HG03469 (cell line): Measurements from ENCODE around the gene TARP.
"Not testable (repeated sequence)": the region's sequence is repeated elsewhere in the genome, so short reads cannot be mapped to it uniquely, and the experiment has no call there.

ENCODE experiments used
- ATAC-seq: cut with Tn5 transposase; IDR thresholded peaks from one replicate; pipeline ENCODE4 v1.9.1; 2021; ENCODE audit warnings: mild to moderate bottlenecking, moderate library complexity, moderate number of reproducible peaks; ENCODE audit not compliant: unreplicated experiment

The TARP gene

DNA sequence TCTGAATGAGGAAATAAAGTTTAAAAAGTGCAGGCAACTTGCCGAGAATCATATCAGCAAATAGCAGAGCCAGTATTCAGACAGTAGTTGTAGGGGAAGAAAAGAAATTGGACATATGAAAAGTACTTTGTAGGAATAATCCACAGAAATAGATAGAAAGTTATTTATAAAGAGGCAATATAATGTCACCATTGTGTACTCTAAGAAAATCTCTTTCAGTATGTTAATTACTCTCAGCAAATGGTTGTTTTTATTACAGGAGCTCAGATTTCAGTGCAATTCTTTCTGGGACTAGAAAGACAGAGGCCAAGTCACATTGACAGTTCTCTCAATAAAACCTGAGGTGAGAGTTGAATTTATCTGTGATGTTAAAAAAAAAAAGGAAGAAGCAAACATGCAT lies 10.2 kb downstream of the TARP start:
- not testable (repeated sequence) for ATAC-seq

DNA sequence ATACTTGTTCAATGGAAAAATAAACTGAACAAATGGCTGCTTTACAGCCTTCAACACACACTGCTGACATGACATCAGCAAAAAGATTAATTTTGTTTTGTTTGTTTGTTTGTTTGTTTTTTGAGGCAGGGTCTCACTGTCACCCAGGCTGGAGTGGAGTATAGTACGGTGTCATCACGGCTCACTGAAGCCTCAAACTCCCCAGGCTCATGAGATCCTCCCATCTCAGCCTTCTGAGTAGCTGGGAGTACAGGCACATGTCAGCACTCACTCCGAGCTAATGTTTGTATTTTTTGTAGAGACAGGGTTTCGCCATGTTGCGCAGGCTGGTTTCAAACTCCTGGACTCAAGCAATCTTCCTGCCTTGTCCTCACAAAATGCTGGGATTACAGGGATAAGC lies 10.9 kb downstream of the TARP start:
- ATAC-seq, result no peak

DNA sequence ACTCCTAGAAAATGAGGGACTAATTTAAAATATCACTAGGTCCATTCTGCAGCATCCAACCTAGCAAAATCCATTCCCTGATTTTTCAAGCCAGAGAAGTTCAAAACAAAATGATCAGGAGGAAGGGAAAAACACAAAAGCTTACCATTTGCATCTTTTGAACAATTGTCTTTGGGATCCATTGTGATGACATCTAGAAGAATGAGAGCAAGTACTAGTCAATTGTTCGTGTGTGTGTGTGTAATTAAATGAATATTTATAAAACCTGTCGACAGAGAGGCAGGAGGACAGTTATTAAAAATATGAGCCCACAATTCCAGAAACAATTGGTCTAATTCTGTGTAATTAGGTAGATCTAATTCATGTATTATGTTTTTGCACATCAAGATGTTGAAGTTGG lies 11.4 kb downstream of the TARP start:
- not testable (repeated sequence) for ATAC-seq

DNA sequence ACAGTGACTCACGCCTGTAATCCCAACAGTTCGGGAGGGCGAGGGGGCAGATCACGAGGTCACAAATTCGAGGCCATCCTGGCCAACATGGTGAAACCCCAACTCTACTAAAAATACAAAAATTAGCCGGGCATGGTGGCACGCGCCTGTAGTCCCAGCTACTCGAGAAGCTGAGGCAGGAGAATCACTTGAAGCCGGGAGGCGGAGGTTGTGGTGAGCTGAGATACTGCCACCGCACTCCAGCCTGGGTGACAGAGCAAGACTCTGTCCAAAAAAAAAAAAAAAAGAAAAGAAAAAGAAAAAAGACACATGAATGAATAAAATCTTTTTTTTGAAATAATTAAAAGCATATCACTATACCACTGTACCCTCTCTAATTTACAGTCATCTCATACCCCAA lies 11.8 kb downstream of the TARP start:
- ATAC-seq, result not testable (repeated sequence)

DNA sequence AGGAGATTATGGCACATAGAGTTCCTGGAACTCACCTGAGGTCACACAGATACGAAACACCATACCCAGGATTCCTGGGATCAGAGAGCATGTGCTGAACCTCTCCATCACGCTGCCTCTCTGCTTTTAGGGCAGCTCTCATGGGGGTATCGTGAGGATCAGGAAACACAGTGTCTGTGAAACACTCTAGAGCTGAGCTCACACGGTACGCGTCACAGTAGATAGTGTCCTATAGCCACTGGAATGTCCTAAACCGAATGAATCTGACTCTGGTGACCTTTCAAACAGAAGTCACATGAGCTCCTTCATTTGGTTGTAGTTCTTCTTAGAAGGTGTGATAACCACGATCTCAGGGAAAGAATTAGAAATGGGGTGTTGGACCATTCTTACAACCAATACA lies 14.3 kb downstream of the TARP start:
- ATAC-seq, result not testable (repeated sequence)

DNA sequence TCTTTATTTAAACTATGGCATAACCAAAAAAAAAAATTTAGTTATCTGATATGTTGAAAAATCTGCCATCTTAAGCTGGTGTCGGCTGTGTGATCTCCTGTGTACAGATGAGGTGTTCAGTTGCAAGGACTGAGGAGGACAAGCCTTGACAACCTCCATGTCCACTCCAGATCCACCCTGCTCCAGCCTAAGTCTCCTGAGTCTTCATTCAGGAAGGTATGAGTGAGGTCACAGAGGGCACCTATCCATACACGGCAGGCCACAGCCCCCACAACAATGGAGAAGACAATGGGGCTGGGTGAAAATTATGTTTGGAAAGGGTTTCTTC lies 16.1 kb downstream of the TARP start:
- ATAC-seq, result no peak

DNA sequence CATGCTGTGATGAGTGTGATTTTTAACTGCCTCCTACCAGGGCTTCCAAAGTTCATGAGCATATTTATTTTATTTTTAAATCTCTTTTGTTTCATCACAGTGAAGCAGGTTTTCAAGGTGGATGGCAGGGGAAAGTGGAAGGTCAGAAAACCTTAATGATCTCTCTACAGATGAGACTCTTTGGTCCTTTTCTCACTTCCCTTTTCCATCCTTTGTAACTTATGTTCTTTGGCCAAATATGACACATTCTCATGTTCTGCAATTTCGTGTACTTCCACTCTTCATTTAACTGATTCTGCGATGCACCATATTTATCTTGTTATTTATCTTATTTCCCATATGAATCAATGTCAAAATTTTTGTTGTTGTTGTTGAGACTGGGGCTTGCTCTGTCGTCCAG lies 23.6 kb downstream of the TARP start:
- peak; percentile 70 for ATAC-seq

DNA sequence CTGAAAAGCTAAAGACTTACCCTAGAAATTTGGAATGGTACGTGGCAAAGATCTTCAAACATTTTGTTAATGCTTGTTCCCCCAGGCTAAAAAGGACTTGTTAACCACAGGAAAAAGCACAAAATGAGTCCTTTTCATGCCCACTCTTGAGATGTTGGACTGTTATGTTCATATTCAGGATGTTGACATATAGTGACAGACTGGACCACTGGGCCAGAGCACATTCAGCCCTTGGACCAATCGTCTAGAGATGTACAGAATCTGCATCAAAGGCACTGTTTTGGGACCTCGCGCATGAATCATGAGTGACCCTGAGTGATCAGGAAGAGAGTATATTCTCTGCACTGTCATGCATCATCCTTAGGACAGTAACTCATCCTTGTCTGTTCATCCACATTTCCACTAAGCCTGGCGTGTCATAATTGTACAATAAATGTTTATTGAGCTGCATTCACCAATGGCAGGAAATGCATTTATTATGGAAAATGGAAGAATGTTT lies 25.3 kb downstream of the TARP start:
- ATAC-seq, result no peak

DNA sequence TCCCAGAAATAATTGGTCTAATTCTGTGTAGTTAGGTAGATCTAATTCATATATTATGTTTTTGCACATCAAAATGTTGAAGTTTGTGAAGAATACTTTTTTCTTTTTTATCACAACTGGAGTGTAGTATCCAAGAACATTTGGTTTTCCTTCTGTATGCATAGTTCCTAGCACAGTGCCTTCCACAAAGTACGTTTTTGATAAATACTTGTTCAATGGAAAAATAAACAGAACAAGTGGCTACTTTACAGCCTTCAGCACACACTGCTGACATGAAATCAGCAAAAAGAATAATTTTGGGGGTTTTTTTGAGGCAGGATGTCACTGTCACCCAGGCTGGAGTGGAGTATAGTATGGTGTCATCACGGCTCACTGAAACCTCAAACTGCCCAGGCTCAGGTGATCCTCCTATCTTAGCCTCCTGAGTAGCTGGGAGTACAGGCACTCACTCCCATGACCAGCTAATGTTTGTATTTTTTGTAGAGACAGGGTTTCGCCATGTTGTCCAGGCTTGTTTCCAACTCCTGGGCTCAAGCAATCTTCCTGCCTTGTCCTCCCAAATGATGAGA lies 27.9 kb downstream of the TARP start:
- ATAC-seq, result no peak

DNA sequence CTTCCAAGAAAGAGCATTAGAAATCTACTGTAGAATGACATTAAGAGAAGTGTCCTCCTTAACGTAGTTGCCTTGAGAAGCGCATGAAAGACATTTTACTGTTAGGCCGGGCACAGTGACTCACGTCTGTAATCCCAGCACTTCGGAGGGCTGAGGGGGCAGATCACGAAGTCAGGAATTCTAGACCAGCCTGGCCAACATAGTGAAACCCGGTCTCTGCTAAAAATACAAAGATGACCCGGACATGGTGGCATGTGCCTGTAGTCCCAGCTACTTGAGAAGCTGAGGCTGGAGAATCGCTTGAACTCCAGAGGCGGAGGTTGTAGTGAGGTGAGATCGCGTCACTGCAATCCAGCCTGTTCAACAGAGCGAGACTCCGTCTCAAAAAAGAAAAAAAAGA lies 28.9 kb downstream of the TARP start:
- no peak for ATAC-seq

DNA sequence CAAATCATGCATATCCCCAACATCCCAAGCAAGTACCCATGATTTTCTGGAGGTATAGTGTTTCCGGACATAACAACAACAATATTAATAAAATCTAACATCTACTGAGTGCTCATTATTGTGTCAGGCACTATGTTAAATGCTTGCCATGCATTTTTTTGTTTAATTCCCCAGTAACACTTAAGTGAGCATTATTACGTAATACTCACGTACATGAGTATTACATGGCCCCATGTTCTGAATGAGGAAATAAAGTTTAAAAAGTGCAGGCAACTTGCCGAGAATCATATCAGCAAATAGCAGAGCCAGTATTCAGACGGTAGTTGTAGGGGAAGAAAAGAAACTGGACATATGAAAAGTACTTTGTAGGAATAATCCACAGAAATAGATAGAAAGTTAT lies 30.1 kb downstream of the TARP start:
- ATAC-seq, result not testable (repeated sequence)

DNA sequence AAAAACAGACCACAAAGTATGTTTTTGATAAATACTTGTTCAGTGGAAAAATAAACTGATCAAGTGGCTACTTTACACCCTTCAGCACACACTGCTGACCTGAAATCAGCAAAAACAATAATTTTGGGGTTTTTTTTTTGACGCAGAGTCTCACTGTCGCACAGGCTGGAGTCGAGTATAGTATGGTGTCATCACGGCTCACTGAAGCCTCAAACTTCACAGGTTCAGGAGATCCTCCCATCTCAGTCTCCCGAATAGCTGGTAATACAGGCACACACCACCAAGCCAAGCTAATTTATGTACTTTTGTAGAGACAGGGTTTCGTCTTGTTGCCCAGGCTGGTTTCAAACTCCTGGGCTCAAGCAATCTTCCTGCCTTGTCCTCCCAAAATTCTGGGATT lies 30.6 kb downstream of the TARP start:
- ATAC-seq, result no peak

DNA sequence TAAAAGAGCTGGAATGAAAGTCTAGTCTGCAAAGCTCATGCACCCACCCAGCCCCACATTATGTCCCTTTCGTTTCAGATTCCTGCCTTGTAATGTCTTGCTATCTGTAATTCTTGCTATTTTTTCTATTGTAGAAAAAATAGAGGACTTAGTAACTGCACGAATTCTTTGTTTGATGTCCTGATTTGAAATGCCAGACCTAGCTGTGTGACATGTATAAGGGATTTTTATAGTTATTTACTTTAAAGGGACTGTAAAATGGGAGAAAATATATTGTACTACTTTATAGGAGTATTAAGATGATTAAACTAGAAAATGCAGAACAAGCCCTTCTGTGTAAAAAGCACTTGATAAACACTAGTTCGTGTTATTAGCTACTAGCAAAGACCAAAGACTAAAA lies 32.4 kb downstream of the TARP start:
- no peak for ATAC-seq

DNA sequence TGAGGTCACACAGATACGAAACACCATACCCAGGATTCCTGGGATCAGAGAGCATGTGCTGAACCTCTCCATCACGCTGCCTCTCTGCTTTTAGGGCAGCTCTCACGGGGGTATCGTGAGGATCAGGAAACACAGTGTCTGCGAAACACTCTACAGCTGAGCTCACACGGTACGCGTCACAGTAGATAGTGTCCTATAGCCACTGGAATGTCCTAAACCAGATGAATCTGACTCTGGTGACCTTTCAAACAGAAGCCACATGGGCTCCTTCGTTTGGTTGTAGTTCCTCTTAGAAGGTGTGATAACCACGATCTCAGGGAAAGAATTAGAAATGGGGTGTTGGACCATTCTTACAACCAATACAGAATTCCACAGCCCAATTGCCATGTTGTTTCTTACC lies 34.3 kb downstream of the TARP start:
- ATAC-seq, result not testable (repeated sequence)

DNA sequence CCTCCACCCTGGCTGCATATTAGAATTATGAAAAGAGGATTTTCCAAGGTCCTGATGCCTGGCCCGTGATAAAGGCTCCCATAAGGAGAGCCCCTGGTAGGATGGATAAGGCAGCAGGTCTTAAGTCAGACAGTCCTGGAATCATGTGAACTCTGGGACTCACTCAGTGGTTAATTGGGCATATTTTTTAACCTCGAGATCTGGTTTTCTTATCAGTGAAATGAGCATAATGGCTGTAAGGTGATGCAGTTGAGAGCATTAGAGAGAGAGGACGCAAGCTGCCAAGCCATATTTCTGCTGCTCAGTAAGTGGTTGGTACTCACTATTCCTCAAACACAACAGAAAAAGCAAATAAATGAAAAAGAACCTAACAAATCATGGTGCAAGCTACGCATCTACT lies 37.8 kb downstream of the TARP start:
- ATAC-seq, result no peak

DNA sequence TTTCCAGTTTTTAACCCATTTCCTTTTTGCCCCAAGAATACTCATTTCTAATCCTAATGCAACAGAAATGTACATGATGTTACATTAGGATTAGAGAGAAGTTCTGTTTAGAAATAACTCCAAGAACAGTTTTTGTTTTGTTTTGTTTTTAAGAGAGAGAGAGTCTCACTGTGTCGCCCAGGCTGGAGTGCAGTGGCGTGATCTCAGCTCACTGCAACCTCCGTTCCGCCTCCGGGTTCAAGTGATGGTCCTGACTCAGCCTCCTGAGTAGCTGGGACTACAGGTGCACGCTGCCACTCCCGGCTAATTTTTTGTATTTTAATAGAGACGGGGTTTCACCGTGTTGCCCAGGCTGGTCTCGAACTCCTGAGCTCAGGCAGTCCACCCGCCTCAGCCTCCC lies 38.7 kb downstream of the TARP start:
- not testable (repeated sequence) for ATAC-seq

DNA sequence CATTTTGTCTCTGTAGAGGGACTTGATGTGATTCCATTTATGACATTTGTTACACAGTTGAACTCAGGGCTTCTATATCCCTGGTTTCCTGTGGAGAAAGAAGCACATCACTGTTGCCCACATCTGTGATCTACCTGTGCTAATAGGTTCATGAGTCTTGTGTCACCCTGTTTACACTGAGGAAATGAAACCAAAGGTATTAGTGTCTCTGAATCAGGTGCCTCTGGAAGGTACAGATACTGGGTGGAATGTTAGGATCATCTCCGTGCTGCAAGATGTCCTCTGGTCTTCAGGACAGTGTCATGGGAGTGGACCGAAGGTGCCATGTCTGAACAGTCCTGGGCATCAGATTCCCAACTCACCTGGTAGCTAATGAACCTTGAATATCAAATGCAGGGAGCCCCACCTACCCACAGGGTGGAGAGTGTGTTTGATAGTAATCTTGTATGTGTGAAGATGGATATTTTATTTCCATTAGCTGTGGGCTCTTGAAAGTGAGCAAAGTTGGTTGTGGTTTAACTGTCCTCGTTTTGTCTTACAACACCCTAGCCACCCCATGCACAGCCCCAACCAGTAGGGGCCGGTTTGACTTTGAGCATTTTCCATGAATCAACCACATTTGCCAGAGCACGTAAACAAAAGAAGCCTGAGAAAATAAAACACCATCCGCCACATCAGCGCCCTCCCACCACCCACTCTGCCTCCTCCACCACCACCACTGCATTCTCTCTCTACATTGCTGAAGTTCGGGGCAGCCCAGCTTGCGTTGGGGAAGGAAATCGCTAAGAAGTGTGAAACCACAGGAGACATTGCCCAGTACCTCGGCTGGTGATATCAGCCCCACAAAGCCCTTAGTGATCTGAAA lies 40.7 kb downstream of the TARP start:
- ATAC-seq, result peak; percentile 78

DNA sequence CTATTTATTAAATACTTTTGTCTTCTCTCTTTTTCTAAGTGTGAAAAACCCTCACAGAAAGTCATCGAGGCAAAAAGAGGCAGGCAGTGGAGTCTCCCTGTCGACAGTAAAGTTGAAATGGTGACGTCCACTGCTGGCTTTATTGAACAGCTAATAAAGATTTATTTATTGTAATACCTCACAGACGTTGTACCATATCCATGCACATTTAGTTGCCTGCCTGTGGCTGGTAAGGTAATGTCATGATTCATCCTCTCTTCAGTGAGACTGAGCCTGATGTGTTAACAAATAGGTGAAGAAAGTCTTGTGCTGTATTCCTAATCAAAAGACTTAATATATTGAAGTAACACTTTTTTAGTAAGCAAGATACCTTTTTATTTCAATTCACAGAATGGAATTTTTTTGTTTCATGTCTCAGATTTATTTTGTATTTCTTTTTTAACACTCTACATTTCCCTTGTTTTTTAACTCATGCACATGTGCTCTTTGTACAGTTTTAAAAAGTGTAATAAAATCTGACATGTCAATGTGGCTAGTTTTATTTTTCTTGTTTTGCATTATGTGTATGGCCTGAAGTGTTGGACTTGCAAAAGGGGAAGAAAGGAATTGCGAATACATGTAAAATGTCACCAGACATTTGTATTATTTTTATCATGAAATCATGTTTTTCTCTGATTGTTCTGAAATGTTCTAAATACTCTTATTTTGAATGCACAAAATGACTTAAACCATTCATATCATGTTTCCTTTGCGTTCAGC lies 43.4 kb downstream of the TARP start:
- ATAC-seq, result no peak

DNA sequence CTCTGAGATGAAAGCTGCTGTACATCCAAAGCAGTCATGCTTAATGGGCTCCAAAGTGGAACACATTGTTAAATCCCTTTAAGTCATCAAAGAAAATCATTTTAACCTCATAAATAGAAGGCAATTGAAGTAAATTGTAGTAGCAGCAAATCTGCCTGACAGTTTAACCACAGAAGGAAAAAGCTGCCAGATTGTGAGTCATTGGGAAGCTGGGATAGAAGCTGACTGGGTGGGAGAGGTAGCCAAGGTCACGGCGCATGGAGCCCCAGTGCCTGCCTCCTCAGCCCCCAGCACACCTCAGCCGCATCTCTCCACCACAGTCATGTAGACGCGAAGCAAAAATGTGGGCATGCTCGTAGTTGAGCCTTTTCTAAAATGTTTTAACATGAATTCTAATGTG lies 44.0 kb downstream of the TARP start:
- no peak for ATAC-seq

DNA sequence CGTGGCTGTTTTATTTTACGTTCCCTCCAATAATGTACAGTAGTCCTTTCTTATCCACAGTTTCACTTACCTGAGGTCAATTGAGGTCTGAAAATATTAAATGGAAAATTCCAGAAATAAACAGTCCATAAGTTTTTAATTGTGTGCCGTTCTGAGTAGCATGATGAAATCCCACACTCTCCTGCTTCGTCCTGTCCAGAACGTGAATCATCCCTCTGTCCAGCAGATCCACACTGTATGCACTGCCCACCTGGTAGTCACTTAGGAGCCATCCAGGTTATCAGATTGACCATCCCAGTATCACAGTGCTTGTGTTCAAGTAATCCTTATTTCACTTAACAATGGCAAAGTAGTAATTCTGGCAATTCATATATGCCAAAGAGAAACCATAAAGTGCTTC lies 49.0 kb downstream of the TARP start:
- no peak for ATAC-seq

DNA sequence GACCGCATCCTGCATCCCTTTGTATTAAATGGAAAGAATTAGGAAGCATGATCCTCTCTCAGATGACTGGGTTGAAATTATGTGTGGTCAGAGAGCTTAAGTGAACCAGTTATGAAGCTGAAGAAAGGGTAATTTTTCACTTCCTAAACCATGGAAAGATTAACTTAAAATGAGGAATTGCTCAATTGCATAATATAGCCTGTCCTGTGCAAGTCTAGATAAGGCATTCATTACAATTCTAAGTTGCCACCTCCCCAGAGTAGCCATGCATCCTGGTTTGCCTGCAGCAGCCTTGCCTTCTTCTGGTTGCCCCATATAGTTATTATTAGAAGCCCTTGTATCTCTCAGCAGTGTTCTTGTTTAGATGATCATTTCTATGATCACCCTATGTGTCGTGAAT lies 50.1 kb downstream of the TARP start:
- no peak for ATAC-seq
